PC-3 (cell line): ENCODE results near the gene PRSS23. TPM values are rescaled to one million over a fixed set of nuclear protein-coding genes. Genes with fewer than 3 reads are reported as not detected.

ENCODE experiments used
- ATAC-seq: fragments of 200-7000 bp; cut with Tn5 transposase; 2 replicates; pipeline ENCODE4 v1.9.1; 2020; ENCODE audit warnings: mild to moderate bottlenecking, moderate library complexity
- BruUV-seq: library from RNA; stranded (reverse); fragments of 400-500 nt; replicated peaks from 2 replicates; lab custom pipeline; 2021; lab: Mats Ljungman, UMichigan
- CTCF ChIA-PET: fragments of 300-600 bp; sonication (Branson Sonifier 250); formaldehyde crosslinking; loops from one replicate; lab custom pipeline; 2022; ENCODE audit warnings: antibody characterized with exemption; lab: Charles Lee
- POLR2A ChIA-PET: fragments of 300-600 bp; sonication (Branson Sonifier 250); formaldehyde crosslinking; loops from one replicate; lab custom pipeline; 2022; ENCODE audit warnings: antibody characterized with exemption; ENCODE audit not compliant: unreplicated experiment; lab: Charles Lee
- DNase-seq: peaks from one replicate; pipeline ENCODE4 v3.0.0-alpha.2; 2015
- H2AFZ ChIP-seq: fragments of 300-600 bp; sonication (generic); 2 replicates; pipeline ENCODE4 v1.6.0; 2016; ENCODE audit warnings: antibody characterized with exemption, low read length
- H3F3A ChIP-seq: fragments of 300-600 bp; sonication (generic); one replicate; pipeline ENCODE4 v1.6.0; 2017; ENCODE audit warnings: antibody characterized with exemption, low read length, control low read depth, mild to moderate bottlenecking; ENCODE audit not compliant: unreplicated experiment
- H3K27ac ChIP-seq: fragments of 300-600 bp; sonication (generic); 2 replicates; pipeline ENCODE4 v1.5.1; 2016; ENCODE audit warnings: mild to moderate bottlenecking, low read length
- H3K27me3 ChIP-seq: fragments of 300-600 bp; sonication (generic); 2 replicates; pipeline ENCODE4 v1.6.1; 2016; ENCODE audit warnings: low read length, mixed read lengths
- H3K36me3 ChIP-seq: fragments of 300-600 bp; sonication (generic); 2 replicates; pipeline ENCODE4 v1.6.1; 2016; ENCODE audit warnings: low read depth, mixed run types, low read length, mixed read lengths
- H3K4me1 ChIP-seq: fragments of 300-600 bp; sonication (generic); 2 replicates; pipeline ENCODE4 v1.5.1; 2016; ENCODE audit warnings: low read length; ENCODE audit not compliant: insufficient read depth
- H3K4me2 ChIP-seq: fragments of 300-600 bp; sonication (generic); 2 replicates; pipeline ENCODE4 v1.6.0; 2016; ENCODE audit warnings: low read length
- H3K4me3 ChIP-seq: fragments of 300-600 bp; sonication (generic); 2 replicates; pipeline ENCODE4 v1.5.1; 2016; ENCODE audit warnings: mild to moderate bottlenecking, low read length, mixed read lengths
- H3K79me2 ChIP-seq: fragments of 300-600 bp; sonication (generic); 2 replicates; pipeline ENCODE4 v1.6.1; 2017; ENCODE audit warnings: low read length, mixed read lengths
- H3K9ac ChIP-seq: fragments of 300-600 bp; sonication (generic); 2 replicates; pipeline ENCODE4 v1.6.0; 2016; ENCODE audit warnings: mild to moderate bottlenecking, low read length
- H3K9me2 ChIP-seq: fragments of 300-600 bp; sonication (generic); replicated peaks from 2 replicates; pipeline ENCODE4 v1.6.1; 2016; ENCODE audit warnings: mixed run types, low read length, mixed read lengths
- H3K9me3 ChIP-seq: fragments of 300-600 bp; sonication (generic); 2 replicates; pipeline ENCODE4 v1.6.1; 2016; ENCODE audit warnings: low read length, mixed read lengths
- H4K20me1 ChIP-seq: fragments of 300-600 bp; sonication (generic); 2 replicates; pipeline ENCODE4 v1.6.1; 2016; ENCODE audit warnings: low read length, mixed read lengths
- CTCF ChIP-seq: fragments of 300-600 bp; sonication (generic); conservative IDR thresholded peaks from 2 replicates; pipeline ENCODE4 v1.5.1; 2017; ENCODE audit warnings: antibody characterized with exemption, low read depth, mild to moderate bottlenecking, low read length
- EZH2 ChIP-seq: fragments of 300-600 bp; sonication (generic); IDR thresholded peaks from one replicate; pipeline ENCODE4 v1.6.1; 2017; ENCODE audit warnings: antibody characterized with exemption, mild to moderate bottlenecking, low read length; ENCODE audit not compliant: unreplicated experiment
- EZH2phosphoT487 ChIP-seq: fragments of 300-600 bp; sonication (generic); IDR thresholded peaks from 2 replicates; pipeline ENCODE4 v1.6.1; 2018; ENCODE audit warnings: mild to moderate bottlenecking, antibody characterized with exemption, low read length, borderline replicate concordance
- intact Hi-C: fragments of 100-400 bp; cut with micrococcal nuclease; formaldehyde crosslinking; loops from 2 replicates; pipeline ENCODE4 v1.9.0; 2023
- total RNA-seq: library from RNA; depleted of rRNA; stranded (reverse); fragments of >200 nt; gene quantifications from 2 replicates; pipeline ENCODE4 v1.2.3, GENCODE V29; 2014

Gene PRSS23
- total RNA-seq, 1 experiment from 2014 or later = 43.2 TPM

GRCh38 chr11:86784241-86784681 is 16.1 kb upstream of the PRSS23 start:
- BruUV-seq = no TSS peak
- intact Hi-C loops = loop anchor here (1.0 to 5.0 kb wide), 2 partner anchors 15 to 42 kb away; no protein-coding TSS in a partner anchor
- ChIA-PET POLR2A (interaction anchor here (0.6 to 1.4 kb wide), 3 partner anchors 17 to 145 kb away, joined by 3 to 7 read pairs (median 4); no protein-coding TSS in a partner anchor), CTCF (no interaction called here)
- Histone ChIP-seq H3K79me2 (no peaks in the 10 kb centered on the region), H3K27me3 (no peaks in the 10 kb centered on the region), H3K9me3 (no peaks in the 10 kb centered on the region), H3K27ac (no peak overlapping the region), H4K20me1 (no peaks in the 10 kb centered on the region), H3K4me1 (no peaks in the 10 kb centered on the region; the same call in 1 of the 2 replicates), H2AFZ (no peak overlapping the region), H3K9ac (no peak overlapping the region), H3K9me2 (no peaks in the 10 kb centered on the region), H3K4me3 (no peak overlapping the region), H3K4me2 (no peak overlapping the region), H3F3A (no peaks in the 10 kb centered on the region), H3K36me3 (no peaks in the 10 kb centered on the region)
- DNase-seq (peak; percentile 8), ATAC-seq (peak; percentile 72; the same call in 1 of the 2 replicates)
- TF ChIP-seq EZH2phosphoT487 (no peak), CTCF (no peak), EZH2 (no peak)

GRCh38 chr11:86785576-86785975 is 14.8 kb upstream of the PRSS23 start:
- intact Hi-C loops = no loop called here
- CTCF ChIA-PET = no interaction called here
- DNase-seq (no peak), ATAC-seq (no peak)
- no peaks in the 10 kb centered on the region for H3K79me2 ChIP-seq
- H3K36me3 ChIP-seq = no peaks in the 10 kb centered on the region
- H3K4me2 ChIP-seq = no peak overlapping the region
- no peaks in the 10 kb centered on the region for H3K9me2 ChIP-seq
- no peak overlapping the region for H3K4me3 ChIP-seq
- no peak overlapping the region for H3K27ac ChIP-seq
- peaks cover 9% of the 10 kb centered on the region for H3K4me1 ChIP-seq
- POLR2A ChIA-PET = interaction anchor here (0.7 kb wide), 1 partner anchor 14 kb away, joined by 3 read pairs; no protein-coding TSS in a partner anchor
- H3F3A ChIP-seq = no peaks in the 10 kb centered on the region
- no peaks in the 10 kb centered on the region for H4K20me1 ChIP-seq
- no TSS peak for BruUV-seq
- H3K9ac ChIP-seq = no peak overlapping the region
- H3K27me3 ChIP-seq = no peaks in the 10 kb centered on the region
- no peak for TF ChIP-seq EZH2
- no peak for TF ChIP-seq EZH2phosphoT487
- TF ChIP-seq CTCF = no peak
- no peak overlapping the region for H2AFZ ChIP-seq
- no peaks in the 10 kb centered on the region for H3K9me3 ChIP-seq

DNA sequence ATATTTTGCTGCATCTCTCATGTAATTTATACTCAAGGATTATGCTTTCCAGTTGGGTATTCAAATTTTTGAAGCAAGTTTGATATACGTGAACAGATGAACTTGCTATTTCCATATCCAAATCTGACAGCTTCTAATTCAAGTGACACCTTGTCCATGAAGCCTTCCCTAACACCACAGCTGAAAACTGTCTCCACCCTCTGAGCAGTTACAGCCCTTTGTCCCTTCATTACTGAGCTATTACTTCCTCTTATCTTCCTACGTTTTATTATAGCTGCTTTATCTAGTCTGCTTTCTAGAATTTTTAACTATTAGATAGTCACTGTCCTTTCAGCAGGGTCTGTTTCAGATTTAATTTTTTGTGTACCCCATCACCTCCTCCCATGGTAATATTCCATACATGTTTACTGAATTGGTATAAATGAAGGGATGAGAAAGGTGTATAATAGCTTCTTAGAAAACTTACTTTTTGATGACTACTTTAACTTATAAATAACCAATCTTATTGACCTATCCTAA is 13.3 kb upstream of the PRSS23 start:
- no TSS peak for BruUV-seq
- Histone ChIP-seq H3K4me2 (no peak overlapping the region), H3K9ac (no peak overlapping the region), H2AFZ (no peak overlapping the region), H3K9me3 (no peaks in the 10 kb centered on the region), H3F3A (no peaks in the 10 kb centered on the region), H3K4me3 (no peak overlapping the region), H3K27ac (no peak overlapping the region), H3K27me3 (no peaks in the 10 kb centered on the region), H3K9me2 (no peaks in the 10 kb centered on the region), H3K36me3 (no peaks in the 10 kb centered on the region), H4K20me1 (no peaks in the 10 kb centered on the region), H3K79me2 (no peaks in the 10 kb centered on the region), H3K4me1 (peaks cover 16% of the 10 kb centered on the region)
- DNase-seq (no peak), ATAC-seq (no peak)
- intact Hi-C loops = no loop called here
- no peak for TF ChIP-seq EZH2phosphoT487
- no peak for TF ChIP-seq CTCF
- TF ChIP-seq EZH2 = no peak
- ChIA-PET CTCF (no interaction called here), POLR2A (no interaction called here)
